ENCODE results near the gene SDC4. TPM values are rescaled to one million over a fixed set of nuclear protein-coding genes. Genes with fewer than 3 reads are reported as not detected.

The SDC4 gene
- total and polyA plus RNA-seq, 2 experiments from 2014 or later, result 410 to 454 TPM

DNA sequence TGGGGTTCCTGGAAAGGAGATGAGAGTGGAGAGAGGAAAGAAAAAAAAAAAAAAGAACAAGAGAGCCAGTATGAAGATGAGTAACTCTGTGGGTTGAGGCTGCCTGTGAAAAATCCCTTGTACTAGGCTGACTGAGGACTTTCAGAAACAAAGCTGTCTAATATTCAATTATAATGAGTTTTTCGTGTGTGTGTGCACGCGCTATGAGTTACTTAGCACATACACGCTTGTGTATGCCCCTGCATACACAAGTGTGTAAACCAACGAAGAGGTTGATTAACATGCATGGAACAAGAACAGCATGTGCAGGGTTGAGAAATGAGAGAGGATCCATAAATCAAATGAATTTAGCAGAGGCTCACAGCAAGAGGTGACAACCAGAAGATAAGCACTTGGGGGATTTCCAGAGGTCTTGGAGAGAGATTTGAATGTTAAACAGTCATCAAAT is 46.4 kb downstream of the SDC4 start:
- TF ChIP-seq EZH2 (IDR thresholded peaks at IDR 0.05; ENCODE audit: insufficient read depth, poor library complexity, severe bottlenecking), result no peak
- TF ChIP-seq EZH2phosphoT487 (IDR thresholded peaks at IDR 0.05; ENCODE audit: insufficient read depth, low read depth), result no peak
- Histone ChIP-seq H3K9ac (no peak overlapping the region), H3K4me3 (no peak overlapping the region), H3K36me3 (ENCODE audit: low read depth) (no peaks in the 10 kb centered on the region), H3K27ac (no peak overlapping the region), H3K27me3 (replicated peaks; ENCODE audit: insufficient read depth) (no peaks in the 10 kb centered on the region), H4K20me1 (ENCODE audit: insufficient read depth) (no peaks in the 10 kb centered on the region), H2AFZ (no peak overlapping the region), H3K79me2 (ENCODE audit: insufficient read depth) (no peaks in the 10 kb centered on the region), H3F3A (ENCODE audit: insufficient read depth) (no peaks in the 10 kb centered on the region), H3K4me2 (ENCODE audit: unreplicated experiment) (no peak overlapping the region), H3K9me3 (ENCODE audit: low read depth) (no peaks in the 10 kb centered on the region), H3K4me1 (ENCODE audit: insufficient read depth) (no peaks in the 10 kb centered on the region), H3K9me2 (ENCODE audit: insufficient read depth) (no peaks in the 10 kb centered on the region)
- 80 to 88% methylated on average over 5 of the region's 5 CpGs for WGBS, 2 experiments (ENCODE audit: low coverage in 1 of 2, low lambda C conversion rate in 2 of 2, missing lambda C conversion rate in 2 of 2)
- in situ Hi-C loops (cut with MboI), result loop anchor here (10.0 kb wide), 1 partner anchor 473 kb away; no protein-coding TSS in a partner anchor
- DNase-seq, result no peak

DNA sequence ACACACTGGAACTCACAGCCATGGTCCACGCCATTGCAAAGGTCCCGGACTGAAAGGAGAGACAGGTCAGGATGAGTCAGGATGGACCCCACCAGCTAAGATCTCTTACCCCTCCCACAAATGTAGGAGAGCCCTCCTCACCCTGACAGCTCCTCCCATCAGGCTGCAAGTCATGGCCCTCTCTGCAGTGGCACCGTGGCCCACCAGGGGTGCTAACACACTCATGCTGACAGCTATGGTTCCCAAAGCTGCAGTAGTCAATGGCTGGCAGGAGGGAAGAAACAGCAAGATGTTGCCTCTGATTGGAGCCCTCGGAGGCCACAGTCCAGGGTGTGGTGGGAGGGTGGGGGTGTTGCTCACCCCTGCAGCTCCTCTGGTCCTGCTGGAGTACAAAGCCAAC is 47.3 kb downstream of the SDC4 start:
- no peaks in the 10 kb centered on the region for H3K27me3 ChIP-seq (replicated peaks; ENCODE audit: insufficient read depth)
- no peaks in the 10 kb centered on the region for H3K79me2 ChIP-seq (ENCODE audit: insufficient read depth)
- H3K9me2 ChIP-seq (ENCODE audit: insufficient read depth), result no peaks in the 10 kb centered on the region
- no peaks in the 10 kb centered on the region for H3F3A ChIP-seq (ENCODE audit: insufficient read depth)
- WGBS, 2 experiments (ENCODE audit: low coverage in 1 of 2, low lambda C conversion rate in 2 of 2, missing lambda C conversion rate in 2 of 2), result 52 to 53% methylated on average over 4 of the region's 4 CpGs
- TF ChIP-seq EZH2phosphoT487 (IDR thresholded peaks at IDR 0.05; ENCODE audit: insufficient read depth, low read depth), result no peak
- TF ChIP-seq EZH2 (IDR thresholded peaks at IDR 0.05; ENCODE audit: insufficient read depth, poor library complexity, severe bottlenecking), result no peak
- no peak overlapping the region for H3K4me2 ChIP-seq (ENCODE audit: unreplicated experiment)
- H3K9me3 ChIP-seq (ENCODE audit: low read depth), result no peaks in the 10 kb centered on the region
- peak; percentile 53 for DNase-seq
- H3K9ac ChIP-seq, result no peak overlapping the region
- H3K27ac ChIP-seq, result no peak overlapping the region
- no peak overlapping the region for H3K4me3 ChIP-seq
- in situ Hi-C loops (cut with MboI), result loop anchor here (10.0 kb wide), 1 partner anchor 474 kb away; no protein-coding TSS in a partner anchor
- no peaks in the 10 kb centered on the region for H4K20me1 ChIP-seq (ENCODE audit: insufficient read depth)
- H2AFZ ChIP-seq, result no peak overlapping the region
- H3K36me3 ChIP-seq (ENCODE audit: low read depth), result no peaks in the 10 kb centered on the region
- H3K4me1 ChIP-seq (ENCODE audit: insufficient read depth), result no peaks in the 10 kb centered on the region

DNA sequence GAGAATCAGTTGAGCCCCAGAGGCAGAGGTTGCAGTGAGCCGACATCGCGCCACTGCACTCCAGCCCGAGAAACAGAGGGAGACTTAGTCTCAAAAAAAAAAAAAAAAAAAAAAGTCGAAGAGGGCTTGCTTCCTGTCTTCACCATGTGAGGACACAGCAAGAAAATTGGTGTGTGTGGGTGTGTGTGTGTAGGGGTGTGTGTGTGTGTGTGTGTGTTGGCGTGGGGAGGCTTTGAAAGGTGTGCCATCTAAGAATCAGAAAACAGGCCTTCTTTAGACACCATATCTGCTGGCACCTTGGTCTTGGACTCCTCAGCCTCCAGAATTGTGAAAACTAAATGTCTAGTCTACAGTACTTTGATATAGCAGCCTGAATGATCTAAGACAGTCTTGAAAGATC is 48.4 kb downstream of the SDC4 start:
- Histone ChIP-seq H3K9ac (no peak overlapping the region), H3K9me2 (ENCODE audit: insufficient read depth) (no peaks in the 10 kb centered on the region), H3K4me3 (no peak overlapping the region), H3K4me1 (ENCODE audit: insufficient read depth) (no peaks in the 10 kb centered on the region), H3K79me2 (ENCODE audit: insufficient read depth) (no peaks in the 10 kb centered on the region), H3K4me2 (ENCODE audit: unreplicated experiment) (no peak overlapping the region), H3F3A (ENCODE audit: insufficient read depth) (no peaks in the 10 kb centered on the region), H3K9me3 (ENCODE audit: low read depth) (no peaks in the 10 kb centered on the region), H3K36me3 (ENCODE audit: low read depth) (no peaks in the 10 kb centered on the region), H3K27ac (no peak overlapping the region), H2AFZ (no peak overlapping the region), H3K27me3 (replicated peaks; ENCODE audit: insufficient read depth) (no peaks in the 10 kb centered on the region), H4K20me1 (ENCODE audit: insufficient read depth) (no peaks in the 10 kb centered on the region)
- in situ Hi-C loops (cut with MboI), result loop anchor here (10.0 to 25.0 kb wide), 2 partner anchors 262 to 475 kb away; no protein-coding TSS in a partner anchor
- WGBS, 2 experiments (ENCODE audit: low coverage in 1 of 2, low lambda C conversion rate in 2 of 2, missing lambda C conversion rate in 2 of 2), result 87 to 90% methylated on average over 5 to 6 of the region's 6 CpGs
- TF ChIP-seq EZH2phosphoT487 (IDR thresholded peaks at IDR 0.05; ENCODE audit: insufficient read depth, low read depth) (no peak), EZH2 (IDR thresholded peaks at IDR 0.05; ENCODE audit: insufficient read depth, poor library complexity, severe bottlenecking) (no peak)
- DNase-seq, result no peak

DNA sequence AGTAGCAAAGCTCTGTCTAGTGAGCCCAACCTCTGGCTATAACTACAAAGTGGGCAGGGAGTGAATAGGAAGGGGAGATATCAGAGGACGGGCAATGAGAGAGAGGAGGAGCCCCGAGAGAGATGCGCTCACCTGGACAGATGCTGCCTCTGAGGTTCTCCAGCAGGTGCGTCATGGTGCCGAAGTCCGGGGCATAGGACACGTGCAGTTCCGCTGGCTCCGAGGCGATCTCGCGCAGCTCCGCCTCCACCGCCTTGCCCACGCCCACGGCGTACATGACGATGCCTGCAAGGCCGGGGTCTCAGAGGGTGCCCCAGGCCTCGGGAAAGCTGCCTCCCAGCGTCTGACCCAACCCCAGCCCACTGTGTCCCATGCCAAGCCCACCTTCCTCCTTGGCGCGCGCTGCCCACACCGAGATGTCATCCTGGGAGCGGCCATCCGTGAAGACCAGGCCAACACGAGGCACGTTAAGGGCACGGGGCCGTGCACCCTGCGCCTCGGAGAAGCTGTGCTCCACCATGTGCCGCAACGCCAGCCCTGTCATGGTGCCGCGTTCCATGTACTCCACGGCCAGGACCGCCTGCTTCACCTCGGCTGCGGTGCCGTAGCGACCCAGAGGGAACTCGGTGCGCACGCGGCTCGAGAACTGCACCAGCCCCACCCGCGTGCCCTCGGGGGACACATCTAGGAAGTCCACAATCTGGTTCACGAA is 50.3 kb downstream of the SDC4 start:
- Histone ChIP-seq H3K9me2 (ENCODE audit: insufficient read depth) (no peaks in the 10 kb centered on the region), H2AFZ (no peak overlapping the region), H3K36me3 (ENCODE audit: low read depth) (no peaks in the 10 kb centered on the region), H3F3A (ENCODE audit: insufficient read depth) (no peaks in the 10 kb centered on the region), H3K27me3 (replicated peaks; ENCODE audit: insufficient read depth) (no peaks in the 10 kb centered on the region), H3K4me3 (no peak overlapping the region), H3K9me3 (ENCODE audit: low read depth) (no peaks in the 10 kb centered on the region), H3K79me2 (ENCODE audit: insufficient read depth) (no peaks in the 10 kb centered on the region), H4K20me1 (ENCODE audit: insufficient read depth) (no peaks in the 10 kb centered on the region), H3K9ac (no peak overlapping the region), H3K27ac (no peak overlapping the region), H3K4me2 (ENCODE audit: unreplicated experiment) (no peak overlapping the region), H3K4me1 (ENCODE audit: insufficient read depth) (no peaks in the 10 kb centered on the region)
- no peak for TF ChIP-seq EZH2 (IDR thresholded peaks at IDR 0.05; ENCODE audit: insufficient read depth, poor library complexity, severe bottlenecking)
- TF ChIP-seq EZH2phosphoT487 (IDR thresholded peaks at IDR 0.05; ENCODE audit: insufficient read depth, low read depth), result no peak
- DNase-seq, result no peak
- WGBS, 2 experiments (ENCODE audit: low coverage in 1 of 2, low lambda C conversion rate in 2 of 2, missing lambda C conversion rate in 2 of 2), result 88% methylated on average over 25 to 52 of the region's 52 CpGs
- in situ Hi-C loops (cut with MboI), result loop anchor here (25.0 kb wide), 1 partner anchor 261 kb away; no protein-coding TSS in a partner anchor
